GM12874 (cell line): ENCODE measurements around the gene NUP153.

ENCODE experiments used
- CTCF ChIP-seq: IDR thresholded peaks from 2 replicates; pipeline ENCODE4 v1.5.1; 2011; ENCODE audit warnings: low read depth, mild to moderate bottlenecking, control low read depth, low read length, moderate library complexity; ENCODE audit not compliant: insufficient read depth

NUP153 gene

DNA sequence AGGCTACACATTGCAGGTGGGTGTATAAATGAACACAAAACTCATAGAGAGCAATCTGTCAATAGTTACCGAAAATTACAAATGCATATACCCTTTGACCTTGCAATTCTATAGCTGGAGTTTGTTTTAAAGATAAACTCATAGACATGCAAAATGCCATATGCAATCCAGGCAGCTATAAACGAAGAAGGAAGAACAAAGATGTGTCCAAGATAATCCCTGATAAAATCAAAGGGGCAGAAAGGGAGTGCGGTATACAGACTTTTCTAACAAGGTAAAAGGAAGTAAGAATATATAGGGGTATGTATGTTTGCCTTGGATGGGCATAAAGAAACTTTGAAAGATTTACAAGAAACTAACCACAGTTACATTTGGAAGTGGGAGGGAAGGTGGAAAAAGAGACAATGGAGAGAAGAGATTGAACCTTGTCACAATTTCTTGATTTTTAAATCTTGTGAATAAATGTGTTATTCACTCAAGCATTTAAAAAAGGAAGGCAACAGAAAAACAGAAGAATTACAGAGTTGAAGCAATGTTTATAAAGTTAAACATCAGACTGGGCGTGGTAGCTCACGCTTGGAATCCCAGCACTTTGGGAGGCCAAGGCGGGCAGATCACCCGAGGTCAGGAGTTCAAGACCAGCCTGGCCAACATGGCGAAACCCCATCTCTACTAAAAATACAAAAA is 76.8 kb downstream of the NUP153 start:
- TF ChIP-seq CTCF: no peak

DNA sequence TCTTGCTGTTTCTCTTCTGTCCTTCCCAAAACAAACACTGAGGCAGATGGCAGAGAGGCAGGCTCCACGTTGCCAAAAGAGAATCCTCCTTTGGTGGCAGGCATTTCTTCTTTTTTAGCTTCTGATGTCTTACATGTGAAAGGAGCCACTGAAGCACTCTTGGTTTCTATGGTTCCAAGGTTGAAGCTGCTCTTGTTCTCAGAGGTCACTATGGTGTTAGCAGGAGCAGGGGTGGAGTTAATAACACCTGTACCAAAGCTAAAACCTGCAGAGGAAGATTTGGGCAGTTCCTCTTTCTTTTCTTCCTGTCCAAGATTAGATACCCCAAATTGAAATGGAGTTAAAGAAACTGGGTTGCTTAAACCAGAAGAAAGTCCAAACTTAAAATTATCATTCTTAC is 77.9 kb downstream of the NUP153 start:
- no peak for TF ChIP-seq CTCF

DNA sequence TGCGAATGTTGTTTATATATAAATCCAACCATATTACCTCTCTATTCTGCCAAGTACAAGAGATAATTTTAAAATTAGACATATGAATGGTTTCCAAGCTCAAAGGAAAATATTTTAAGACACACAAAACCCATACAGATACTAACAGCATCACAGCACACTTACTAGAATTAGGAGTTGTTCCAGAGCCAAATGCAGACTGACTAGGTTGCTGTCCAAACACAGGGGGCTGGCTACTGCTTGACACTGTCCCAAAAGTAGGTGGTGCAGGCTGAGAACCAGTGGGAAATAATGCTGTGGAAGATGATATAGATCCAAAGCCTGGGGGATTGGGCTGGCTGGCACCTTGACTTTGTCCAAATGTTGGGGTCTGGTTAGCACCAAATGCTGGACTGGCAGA is 82.3 kb downstream of the NUP153 start:
- no peak for TF ChIP-seq CTCF

GRCh38 chr6:17622144-17622543 is 84.6 kb downstream of the NUP153 start:
- TF ChIP-seq CTCF: no peak

DNA sequence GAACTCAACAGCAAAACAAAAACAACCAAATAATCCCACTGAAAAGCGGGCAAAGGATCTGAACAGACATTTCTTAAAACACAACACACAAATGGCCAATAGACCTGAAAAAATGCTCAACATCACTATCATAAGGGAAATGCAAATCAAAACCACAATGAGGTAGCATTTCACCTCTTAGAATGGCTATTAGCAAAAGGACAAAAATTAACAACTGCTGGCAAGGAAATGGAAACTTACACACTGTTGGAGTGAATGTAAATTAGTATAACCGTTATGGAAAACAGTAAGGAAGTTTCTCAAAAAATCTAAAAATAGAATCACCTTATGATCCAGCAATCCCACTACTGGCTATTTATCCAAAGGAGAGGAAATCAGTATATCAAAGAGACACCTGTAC is 85.7 kb downstream of the NUP153 start:
- TF ChIP-seq CTCF: no peak

DNA sequence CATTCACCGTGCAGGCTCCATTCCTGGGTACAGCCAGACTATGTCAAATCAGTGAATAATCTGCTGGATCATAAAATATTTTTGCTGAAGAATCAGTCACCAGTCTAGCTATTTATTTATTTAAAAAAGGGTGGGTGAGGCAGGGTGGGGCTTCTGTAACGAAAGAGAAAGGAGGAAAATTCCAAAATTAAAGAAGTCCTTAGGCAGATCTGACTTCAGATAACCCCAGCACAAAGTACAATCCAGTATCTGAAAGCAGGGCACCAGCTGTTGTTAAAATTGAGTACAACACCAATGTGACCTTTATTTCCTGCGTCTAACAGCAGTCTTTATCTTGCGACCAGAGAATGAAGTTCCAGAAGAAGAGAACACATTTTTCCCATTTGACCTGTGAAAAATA is 90.9 kb downstream of the NUP153 start:
- no peak for TF ChIP-seq CTCF

- TF ChIP-seq CTCF: no peak
Measured at GRCh38 chr6:17612048-17612447, 94.7 kb downstream of the NUP153 start.
